Neural crest cell (in vitro differentiated cells): ENCODE data around the gene NAT8L. TPM values are rescaled to one million over a fixed set of nuclear protein-coding genes. Genes with fewer than 3 reads are reported as not detected.

Source experiments
- DNase-seq: peaks from one replicate; pipeline ENCODE4 v3.0.0; 2021; ENCODE audit warnings: low read depth, mixed read lengths, low spot score
- H3K27ac Mint-ChIP-seq: one replicate; pipeline ENCODE4 v1.8.0; 2021; ENCODE audit warnings: mild to moderate bottlenecking, mixed read lengths; ENCODE audit not compliant: unreplicated experiment
- H3K27me3 Mint-ChIP-seq: 2 replicates; pipeline ENCODE4 v1.8.0; 2021; ENCODE audit warnings: low read depth, mild to moderate bottlenecking, mixed read lengths
- H3K36me3 Mint-ChIP-seq: 2 replicates; pipeline ENCODE4 v1.8.0; 2021; ENCODE audit warnings: low read depth, mild to moderate bottlenecking, mixed read lengths
- H3K4me1 Mint-ChIP-seq: 2 replicates; pipeline ENCODE4 v1.8.0; 2021; ENCODE audit warnings: mixed read lengths
- H3K4me3 Mint-ChIP-seq: one replicate; pipeline ENCODE4 v1.8.0; 2021; ENCODE audit warnings: mild to moderate bottlenecking, mixed read lengths
- H3K9me3 Mint-ChIP-seq: 2 replicates; pipeline ENCODE4 v1.8.0; 2021; ENCODE audit warnings: mixed read lengths
- CTCF ChIP-seq: fragments of 200-600 bp; sonication (generic); conservative IDR thresholded peaks from 2 replicates; pipeline ENCODE4 v1.5.0; 2021; ENCODE audit warnings: antibody characterized with exemption, mild to moderate bottlenecking
- total RNA-seq: library from RNA; stranded (reverse); gene quantifications from 2 replicates; pipeline ENCODE4 v1.2.1, GENCODE V29; 2021

Gene NAT8L
- total RNA-seq, 1 donor from 2014 or later: 19.5 TPM

- H3K9me3 Mint-ChIP-seq: peaks cover 3% of the 10 kb centered on the region
- H3K36me3 Mint-ChIP-seq: no peaks in the 10 kb centered on the region
- no peaks in the 10 kb centered on the region for H3K27me3 Mint-ChIP-seq
- TF ChIP-seq CTCF: no peak
- H3K27ac Mint-ChIP-seq: no peak overlapping the region
- no peak overlapping the region for H3K4me3 Mint-ChIP-seq
- no peak for DNase-seq
- peaks cover 53% of the 10 kb centered on the region for H3K4me1 Mint-ChIP-seq
Measured at GRCh38 chr4:2091990-2092668, 33.0 kb downstream of the NAT8L start.

- H3K36me3 Mint-ChIP-seq: no peaks in the 10 kb centered on the region
Measured at GRCh38 chr4:2092669-2093053, 33.5 kb downstream of the NAT8L start.

GRCh38 chr4:2093265-2093664 lies 34.1 kb downstream of the NAT8L start:
- no peak for DNase-seq
- TF ChIP-seq CTCF: no peak
- H3K4me3 Mint-ChIP-seq: no peak overlapping the region

More at GRCh38 chr4:2092669-2093053, 33.5 kb downstream of the NAT8L start:
- DNase-seq: no peak
- TF ChIP-seq CTCF: no peak
- Mint-ChIP-seq H3K4me1 (peaks cover 53% of the 10 kb centered on the region), H3K4me3 (no peak overlapping the region), H3K27me3 (no peaks in the 10 kb centered on the region), H3K27ac (peak overlapping the region; percentile 92), H3K9me3 (peaks cover under 1% of the 10 kb centered on the region)

GRCh38 chr4:2094545-2094944 lies 35.4 kb downstream of the NAT8L start:
- H3K36me3 Mint-ChIP-seq: no peaks in the 10 kb centered on the region
- DNase-seq: no peak
- H3K4me3 Mint-ChIP-seq: no peak overlapping the region
- H3K27ac Mint-ChIP-seq: no peak overlapping the region
- peaks cover 40% of the 10 kb centered on the region for H3K4me1 Mint-ChIP-seq
- no peaks in the 10 kb centered on the region for H3K9me3 Mint-ChIP-seq
- no peaks in the 10 kb centered on the region for H3K27me3 Mint-ChIP-seq
- no peak for TF ChIP-seq CTCF

More at GRCh38 chr4:2093265-2093664, 34.1 kb downstream of the NAT8L start:
- Mint-ChIP-seq H3K9me3 (no peaks in the 10 kb centered on the region), H3K27ac (peak overlapping the region; percentile 92), H3K36me3 (no peaks in the 10 kb centered on the region), H3K4me1 (peaks cover 53% of the 10 kb centered on the region), H3K27me3 (no peaks in the 10 kb centered on the region)

GRCh38 chr4:2095236-2096072 lies 36.3 kb downstream of the NAT8L start:
- no peak for DNase-seq
- H3K36me3 Mint-ChIP-seq: no peaks in the 10 kb centered on the region
- H3K4me3 Mint-ChIP-seq: no peak overlapping the region
- no peak overlapping the region for H3K27ac Mint-ChIP-seq
- H3K4me1 Mint-ChIP-seq: peaks cover 34% of the 10 kb centered on the region
- TF ChIP-seq CTCF: no peak
- H3K9me3 Mint-ChIP-seq: no peaks in the 10 kb centered on the region
- H3K27me3 Mint-ChIP-seq: no peaks in the 10 kb centered on the region
